ENCODE data around the gene PRPF8. TPM values are rescaled to one million over a fixed set of nuclear protein-coding genes. Genes with fewer than 3 reads are reported as not detected.
A peak's percentile ranks its signal among the peaks of the same experiment; 100 is the strongest.

Gene PRPF8
- 112 and 318 TPM in 2 replicates for total RNA-seq (2016; rRNA removed; fragmentation: Illumina TruSeq; extraction: Trizol)
- total RNA-seq (2016; cell fraction: cytosol; rRNA removed; fragmentation: Illumina TruSeq; extraction: Trizol; ENCODE audit: low read depth) = 27.9 and 29.6 TPM in 2 replicates
- total RNA-seq (2016; cell fraction: insoluble cytoplasmic fraction; rRNA removed; fragmentation: Illumina TruSeq; extraction: Trizol) = 104 and 284 TPM in 2 replicates
- total RNA-seq (2016; cell fraction: membrane; rRNA removed; fragmentation: Illumina TruSeq; extraction: Trizol) = 59.5 and 61.6 TPM in 2 replicates
- 124 and 135 TPM in 2 replicates for total RNA-seq (2016; cell fraction: nucleus; rRNA removed; fragmentation: Illumina TruSeq; extraction: Trizol)
- 179 and 195 TPM in 2 replicates for polyA plus RNA-seq (2011; rRNA removed)
- 79.1 and 90.7 TPM in 2 replicates for polyA plus RNA-seq (2011; cell fraction: cytosol; rRNA removed)
- polyA plus RNA-seq (2011; cell fraction: nucleus; rRNA removed) = 265 and 296 TPM in 2 replicates
- 129 and 145 TPM in 2 replicates for polyA plus RNA-seq (2012)
- 15.0 and 17.7 TPM in 2 replicates for polyA plus RNA-seq (2016; cell fraction: cytosol; fragmentation: Illumina TruSeq; extraction: Trizol; ENCODE audit: low read depth)
- 300 and 377 TPM in 2 replicates for polyA plus RNA-seq (2016; cell fraction: insoluble cytoplasmic fraction; fragmentation: Illumina TruSeq; extraction: Trizol; ENCODE audit: low read depth)
- polyA plus RNA-seq (2016; cell fraction: membrane; fragmentation: Illumina TruSeq; extraction: Trizol; ENCODE audit: low read depth) = 37.4 and 39.7 TPM in 2 replicates
- polyA plus RNA-seq (2016; cell fraction: nucleus; fragmentation: Illumina TruSeq; extraction: Trizol; ENCODE audit: insufficient read depth, low read depth) = 245 and 257 TPM in 2 replicates
- 401 and 410 TPM in 2 replicates for polyA minus RNA-seq (2011; rRNA and poly(A)+ RNA removed; ENCODE audit: low replicate concordance)
- 275 and 377 TPM in 2 replicates for polyA minus RNA-seq (2011; cell fraction: cytosol; rRNA and poly(A)+ RNA removed)
- polyA minus RNA-seq (2011; cell fraction: nucleus; rRNA and poly(A)+ RNA removed) = 189 and 229 TPM in 2 replicates
- percentile 85 among the genes with signal in this experiment for Bru-seq, nascent RNA
- BruChase-seq, experiment 1, labeled RNA remaining after a 6-hour chase = percentile 98 among the genes with signal in this experiment
- BruChase-seq, experiment 2, labeled RNA remaining after a 2-hour chase = percentile 96 among the genes with signal in this experiment
- long read RNA-seq, experiment 1, transcript PRPF8-206 (4 exons, 959 nt) = major isoform, 5 of 49 reads
- long read RNA-seq, experiment 1, partial matches to known transcripts = 43 of 49 reads
- long read RNA-seq, experiment 1, other reads (novel, unspliced or antisense) = 1 of 49 reads
- long read RNA-seq, experiment 2, full-length matches to known transcripts = 73 of 314 reads
- long read RNA-seq, experiment 2, partial matches to known transcripts = 180 of 314 reads
- long read RNA-seq, experiment 2, other reads (novel, unspliced or antisense) = 61 of 314 reads

- H3K4me1 ChIP-seq (ENCODE audit: insufficient read depth, low read length) = peaks cover 28% of the 10 kb centered on the region
- H2AFZ ChIP-seq (ENCODE audit: low read length) = peak within 1 kb of the TSS; percentile 72
- WGBS (ENCODE audit: low lambda C conversion rate) = 0% methylated on average over 31 of the region's 72 CpGs
- H3K27me3 ChIP-seq (ENCODE audit: control insufficient read depth in 1 of 2, insufficient read depth in 2 of 2, low read length in 2 of 2) = no peaks in the 10 kb centered on the region
- peaks cover 27% of the 10 kb centered on the region for H3K79me2 ChIP-seq (ENCODE audit: insufficient read depth, low read length)
- ATAC-seq (peak; percentile 99), DNase-seq (ENCODE audit: low spot score) (peak; percentile 94), FAIRE-seq (peak; percentile 97)
- ChIA-PET CTCF (ENCODE audit: low intra/inter-chr PET ratio, low total read pairs) (interaction anchor here (0.5 kb wide), 1 partner anchor 106 kb away, joined by 3 read pairs; no protein-coding TSS in a partner anchor), POLR2A (interaction anchor here (0.6 to 2.9 kb wide), 16 partner anchors 11 to 126 kb away, joined by 3 to 18 read pairs (median 4); partner anchors contain the start of genes RILP and SERPINF1)
- H3K36me3 ChIP-seq (replicated peaks in 1 of 2; ENCODE audit: control insufficient read depth in 1 of 2, insufficient read depth in 2 of 2, low read length in 2 of 2) = peaks cover 25 to 37% of the 10 kb centered on the region in 2 experiments
- BruUV-seq (replicated peaks) = TSS peak; percentile 56
- H3K4me3 ChIP-seq (replicated peaks in 1 of 3; ENCODE audit: insufficient read depth in 1 of 3, low read depth in 2 of 3, low read length in 3 of 3) = peak within 1 kb of the TSS; percentile 88 to 90 (median 89)
- intact Hi-C loops (cut with micrococcal nuclease; ENCODE audit: unreplicated experiment) (loop anchor here (2.0 kb wide), 1 partner anchor 32 kb away; no protein-coding TSS in a partner anchor), in situ Hi-C loops (cut with HindIII; ENCODE audit: extremely low pct_ligation_motif_present, low pct_unique_long_range_greater_than_20kb) (no loop called here)
- peak within 1 kb of the TSS; percentile 88 for H3K27ac ChIP-seq (ENCODE audit: extremely low read length, insufficient read depth, low read length)
- H3K4me2 ChIP-seq (ENCODE audit: low read depth, low read length) = peak within 1 kb of the TSS; percentile 83
- H3K9me3 ChIP-seq (ENCODE audit: low read length) = no peaks in the 10 kb centered on the region
- H4K20me1 ChIP-seq (ENCODE audit: insufficient read depth, low read length) = peaks cover 12% of the 10 kb centered on the region
- H3K9ac ChIP-seq (ENCODE audit: insufficient read depth, low read depth, low read length) = peak within 1 kb of the TSS; percentile 94
- TF ChIP-seq TEAD2 (CRISPR knock-in tag; IDR thresholded peaks at IDR 0.05) (no peak), AKAP8 (CRISPR knock-in tag; IDR thresholded peaks at IDR 0.05) (no peak), HMGA1 (CRISPR knock-in tag; conservative IDR thresholded peaks at IDR 0.05) (no peak), EEA1 (CRISPR knock-in tag; IDR thresholded peaks at IDR 0.05; ENCODE audit: borderline replicate concordance) (peak; percentile 72; the same call in 1 of the 2 replicates), ZFP41 (CRISPR knock-in tag; IDR thresholded peaks at IDR 0.05; ENCODE audit: borderline replicate concordance) (no peak), BRCA1 (CRISPR knock-in tag; IDR thresholded peaks at IDR 0.05) (no peak), ZNF766 (CRISPR knock-in tag; IDR thresholded peaks at IDR 0.05; ENCODE audit: borderline replicate concordance) (no peak), ZNF768 (CRISPR knock-in tag; IDR thresholded peaks at IDR 0.05) (peak; percentile 73; the same call in 1 of the 2 replicates), NFE2L2 (IDR thresholded peaks at IDR 0.05; ENCODE audit: low read length) (no peak), ZMYM4 (CRISPR knock-in tag; IDR thresholded peaks at IDR 0.05) (peak; percentile 78)
- TF ChIP-seq, protein P1, sequence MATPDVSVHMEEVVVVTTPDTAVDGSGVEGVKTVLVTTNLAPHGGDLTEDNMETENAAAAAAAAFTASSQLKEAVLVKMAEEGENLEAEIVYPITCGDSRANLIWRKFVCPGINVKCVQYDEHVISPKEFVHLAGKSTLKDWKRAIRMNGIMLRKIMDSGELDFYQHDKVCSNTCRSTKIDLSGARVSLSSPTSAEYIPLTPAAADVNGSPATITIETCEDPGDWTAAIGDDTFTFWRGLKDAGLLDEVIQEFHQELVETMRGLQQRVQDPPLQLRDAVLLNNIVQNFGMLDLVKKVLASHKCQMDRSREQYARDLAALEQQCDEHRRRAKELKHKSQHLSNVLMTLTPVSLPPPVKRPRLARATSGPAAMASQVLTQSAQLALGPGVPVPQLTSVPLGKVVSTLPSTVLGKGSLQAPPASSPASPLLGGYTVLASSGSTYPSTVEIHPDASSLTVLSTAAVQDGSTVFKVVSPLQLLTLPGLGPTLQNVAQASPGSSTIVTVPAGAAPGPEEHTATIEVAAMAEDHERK (CRISPR knock-in tag; IDR thresholded peaks at IDR 0.05; ENCODE audit: low read depth) = peak; percentile 34; the same call in 1 of the 2 replicates
- TF ChIP-seq, protein P2, sequence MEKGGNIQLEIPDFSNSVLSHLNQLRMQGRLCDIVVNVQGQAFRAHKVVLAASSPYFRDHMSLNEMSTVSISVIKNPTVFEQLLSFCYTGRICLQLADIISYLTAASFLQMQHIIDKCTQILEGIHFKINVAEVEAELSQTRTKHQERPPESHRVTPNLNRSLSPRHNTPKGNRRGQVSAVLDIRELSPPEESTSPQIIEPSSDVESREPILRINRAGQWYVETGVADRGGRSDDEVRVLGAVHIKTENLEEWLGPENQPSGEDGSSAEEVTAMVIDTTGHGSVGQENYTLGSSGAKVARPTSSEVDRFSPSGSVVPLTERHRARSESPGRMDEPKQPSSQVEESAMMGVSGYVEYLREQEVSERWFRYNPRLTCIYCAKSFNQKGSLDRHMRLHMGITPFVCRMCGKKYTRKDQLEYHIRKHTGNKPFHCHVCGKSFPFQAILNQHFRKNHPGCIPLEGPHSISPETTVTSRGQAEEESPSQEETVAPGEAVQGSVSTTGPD (CRISPR knock-in tag; IDR thresholded peaks at IDR 0.05) = no peak
- TF ChIP-seq, protein P3, sequence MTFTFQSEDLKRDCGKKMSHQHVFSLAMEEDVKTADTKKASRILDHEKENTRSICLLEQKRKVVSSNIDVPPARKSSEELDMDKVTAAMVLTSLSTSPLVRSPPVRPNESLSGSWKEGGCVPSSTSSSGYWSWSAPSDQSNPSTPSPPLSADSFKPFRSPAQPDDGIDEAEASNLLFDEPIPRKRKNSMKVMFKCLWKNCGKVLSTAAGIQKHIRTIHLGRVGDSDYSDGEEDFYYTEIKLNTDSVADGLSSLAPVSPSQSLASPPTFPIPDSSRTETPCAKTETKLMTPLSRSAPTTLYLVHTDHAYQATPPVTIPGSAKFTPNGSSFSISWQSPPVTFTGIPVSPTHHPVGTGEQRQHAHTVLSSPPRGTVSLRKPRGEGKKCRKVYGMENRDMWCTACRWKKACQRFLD (CRISPR knock-in tag; IDR thresholded peaks at IDR 0.05; ENCODE audit: borderline replicate concordance) = no peak
Observed at GRCh38 chr17:1684378-1685189, at the start of gene PRPF8. Gene PRPF8 (minus strand): TSS chr17:1684867. CDS start chr17:1684571, 296 bp downstream.
